HK-2 (cell line): ENCODE data around the gene ZFP91.

ENCODE experiments used
- DNase-seq: peaks from one replicate; pipeline ENCODE4 v3.0.0-alpha.2; 2018; ENCODE audit not compliant: unreplicated experiment

The ZFP91 gene

GRCh38 chr11:58631378-58631777, 52.5 kb downstream of the ZFP91 start:
- DNase-seq: no peak

- DNase-seq: no peak
Observed at GRCh38 chr11:58632510-58632909, 53.6 kb downstream of the ZFP91 start.

- no peak for DNase-seq
Observed at GRCh38 chr11:58636587-58636986, 57.7 kb downstream of the ZFP91 start.

GRCh38 chr11:58637371-58637770, 58.5 kb downstream of the ZFP91 start:
- no peak for DNase-seq

- no peak for DNase-seq
Observed at GRCh38 chr11:58639103-58639502, 60.2 kb downstream of the ZFP91 start.

- DNase-seq: no peak
Observed at GRCh38 chr11:58639669-58640068, 60.8 kb downstream of the ZFP91 start.

GRCh38 chr11:58640386-58641023, 61.6 kb downstream of the ZFP91 start:
- no peak for DNase-seq

GRCh38 chr11:58641341-58641740, 62.5 kb downstream of the ZFP91 start:
- DNase-seq: no peak

GRCh38 chr11:58641803-58642581, 63.1 kb downstream of the ZFP91 start:
- no peak for DNase-seq

GRCh38 chr11:58645854-58646253, 67.0 kb downstream of the ZFP91 start:
- DNase-seq: no peak

- no peak for DNase-seq
Observed at GRCh38 chr11:58647141-58647699, 68.4 kb downstream of the ZFP91 start.

- no peak for DNase-seq
Observed at GRCh38 chr11:58647866-58648265, 69.0 kb downstream of the ZFP91 start.

GRCh38 chr11:58649623-58650022, 70.8 kb downstream of the ZFP91 start:
- DNase-seq: no peak

GRCh38 chr11:58650496-58650895, 71.6 kb downstream of the ZFP91 start:
- no peak for DNase-seq

- DNase-seq: no peak
Observed at GRCh38 chr11:58652726-58653280, 73.9 kb downstream of the ZFP91 start.

- peak; percentile 60 for DNase-seq
Observed at GRCh38 chr11:58654079-58654907, 75.4 kb downstream of the ZFP91 start.

- DNase-seq: no peak
Observed at GRCh38 chr11:58654908-58655296, 76.0 kb downstream of the ZFP91 start.

- no peak for DNase-seq
Observed at GRCh38 chr11:58656348-58656747, 77.5 kb downstream of the ZFP91 start.

GRCh38 chr11:58658623-58659022, 79.8 kb downstream of the ZFP91 start:
- DNase-seq: no peak

GRCh38 chr11:58659404-58659803, 80.5 kb downstream of the ZFP91 start:
- no peak for DNase-seq

- DNase-seq: no peak
Observed at GRCh38 chr11:58659910-58660570, 81.2 kb downstream of the ZFP91 start.
